Stimulated activated CD8-positive, alpha-beta memory T cell treated with anti-CD3 and anti-CD28 coated beads, Interleukin-15, amount 100 ng/mL, for 24 hours (primary cell): ENCODE data around the gene SLC1A2.

Experiments
- DNase-seq: peaks from one replicate; pipeline ENCODE4 v3.0.0-alpha.2; 2020; ENCODE audit warnings: low read depth

SLC1A2 gene

DNA sequence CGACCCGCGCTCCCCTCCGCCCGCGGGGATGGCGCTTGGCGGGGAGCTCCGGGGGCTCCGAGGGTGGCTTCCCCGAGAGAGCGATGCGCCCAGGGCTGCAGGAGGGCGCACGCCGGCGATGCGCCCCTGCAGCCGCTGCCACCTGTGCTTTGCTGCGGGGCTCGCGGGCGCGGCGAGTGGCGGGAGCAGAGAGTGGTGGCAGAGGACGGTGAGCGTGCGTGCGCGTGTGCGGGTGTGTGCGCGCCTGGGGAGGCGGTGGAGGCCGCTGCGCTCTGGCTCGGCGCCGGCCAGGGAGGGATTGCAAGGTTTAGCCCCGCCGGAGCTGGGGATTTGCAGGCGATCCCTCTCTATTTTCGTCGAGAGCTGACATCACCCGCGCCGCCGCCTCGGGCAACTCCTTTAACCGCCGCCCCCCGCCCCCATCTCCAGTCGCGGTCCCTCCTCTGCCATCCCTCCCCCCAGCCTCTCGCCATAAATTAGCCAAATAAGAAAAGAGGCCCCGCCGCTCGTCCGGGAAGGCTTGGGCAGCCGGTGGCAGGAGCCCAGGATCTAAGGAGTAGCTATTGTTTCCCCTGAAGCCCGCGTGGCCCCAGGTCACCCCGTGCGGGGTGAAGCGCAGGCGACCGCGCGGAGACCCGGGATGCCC, at the start of gene SLC1A2:
SLC1A2 (minus strand) TSS at position 375 of the 646 bp plus-strand sequence. CDS start 592 bp downstream, outside the sequence.
- no peak for DNase-seq

DNA sequence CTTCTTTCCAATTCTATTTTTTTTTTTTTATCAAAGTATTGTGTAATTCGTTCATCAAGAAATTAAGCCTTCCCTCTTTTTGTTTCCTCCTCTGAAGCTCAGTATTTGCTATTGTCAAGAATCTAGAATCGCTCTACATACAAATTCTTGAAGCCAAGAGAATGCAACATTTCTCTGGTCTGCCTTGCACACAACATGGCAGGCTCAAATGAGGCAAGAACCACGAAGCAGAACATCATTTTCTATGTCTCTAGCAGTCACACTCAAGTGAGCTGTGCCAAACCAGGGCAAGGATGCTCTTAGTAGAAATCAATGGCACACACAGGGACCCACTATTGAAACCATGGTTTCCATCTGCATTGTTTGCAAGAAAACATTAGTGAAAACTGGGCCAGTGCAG, 46.7 kb upstream of the SLC1A2 start:
- DNase-seq: no peak

DNA sequence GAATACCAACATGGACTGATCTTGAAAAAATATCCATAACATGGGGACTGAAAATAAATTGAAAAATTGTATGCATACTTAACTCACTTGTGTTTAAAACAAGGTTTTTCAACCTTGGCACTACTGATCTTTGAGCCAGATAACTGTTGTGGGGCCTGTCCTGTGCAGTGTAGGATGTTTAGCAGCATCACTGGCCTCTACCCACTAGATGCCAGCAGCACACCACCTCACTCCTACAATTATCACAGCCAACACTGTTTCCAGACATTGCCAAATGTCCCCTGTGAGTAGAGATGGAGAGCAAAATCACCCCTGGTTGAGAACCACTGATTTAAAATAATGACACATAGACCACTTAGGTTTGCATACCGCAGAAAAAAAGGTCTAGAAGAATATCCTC, 45.0 kb upstream of the SLC1A2 start:
- no peak for DNase-seq

DNA sequence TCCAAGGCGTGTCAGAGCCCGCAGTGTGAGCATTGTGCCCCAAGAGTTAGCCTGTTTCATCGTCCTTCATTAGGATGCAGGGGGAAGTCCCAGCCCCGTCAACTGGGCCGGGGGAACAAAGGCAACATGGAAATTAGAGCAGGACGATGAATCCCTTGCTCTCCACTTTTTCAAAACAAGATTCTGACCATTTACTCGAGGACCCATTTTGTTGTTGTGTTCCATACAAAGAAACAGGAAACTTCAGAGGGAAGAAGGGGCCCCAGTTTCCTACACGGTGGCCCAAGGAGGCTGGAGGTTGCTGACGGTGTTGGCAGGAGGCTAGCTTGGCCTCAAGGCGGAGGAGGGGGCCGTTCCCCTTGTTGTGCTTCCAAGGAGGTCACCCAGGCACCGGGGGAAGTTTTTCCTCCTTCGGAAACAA, 44.0 kb upstream of the SLC1A2 start:
- no peak for DNase-seq

DNA sequence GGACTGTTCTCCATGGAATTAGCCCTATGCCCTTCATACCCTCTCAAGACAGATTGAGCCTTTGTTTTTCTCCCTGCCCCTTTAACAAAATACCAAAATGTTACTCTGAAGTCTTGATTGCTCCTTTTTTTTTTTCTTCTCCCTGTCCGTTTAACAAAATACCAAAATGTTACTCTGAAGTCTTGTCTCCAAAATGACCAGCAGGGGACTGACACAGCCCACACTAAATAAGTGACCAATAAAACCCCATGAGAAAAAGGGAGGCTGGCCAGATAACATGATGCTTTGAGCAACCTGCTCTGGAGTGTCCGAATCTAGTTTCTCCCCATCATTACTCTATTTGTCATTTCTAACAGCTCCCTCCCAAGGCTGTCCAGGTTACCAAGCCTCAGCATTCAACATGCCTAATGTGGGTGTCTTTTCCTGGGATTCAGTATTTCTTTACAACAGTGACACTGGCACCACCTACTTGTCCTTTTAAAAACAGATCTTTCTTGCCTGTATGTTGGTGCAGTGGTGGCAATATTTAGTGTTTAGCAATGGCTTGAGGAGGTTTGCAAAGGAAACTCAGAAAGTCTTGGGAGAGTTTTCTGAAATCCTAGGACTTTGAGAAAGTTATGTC, 42.7 kb upstream of the SLC1A2 start:
- DNase-seq: no peak

DNA sequence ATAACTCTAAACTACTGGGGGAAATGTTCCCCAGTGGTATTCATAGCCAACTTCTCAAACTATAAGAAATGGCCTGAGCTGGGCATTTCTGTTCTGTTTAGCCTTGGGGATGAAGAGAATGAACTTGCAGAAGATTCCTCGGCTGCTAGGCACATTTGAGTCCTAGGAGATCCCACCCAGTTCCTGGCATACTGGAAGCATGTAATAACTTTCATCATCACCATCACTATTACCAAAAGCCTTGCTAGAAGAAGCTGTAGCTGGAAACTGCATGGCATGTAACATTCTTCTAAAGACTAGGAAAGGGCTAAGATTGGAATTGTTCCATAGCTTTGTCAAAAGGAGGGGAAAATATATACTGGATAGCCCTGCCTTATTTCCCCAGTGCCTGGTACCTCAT, 40.1 kb upstream of the SLC1A2 start:
- DNase-seq: no peak

DNA sequence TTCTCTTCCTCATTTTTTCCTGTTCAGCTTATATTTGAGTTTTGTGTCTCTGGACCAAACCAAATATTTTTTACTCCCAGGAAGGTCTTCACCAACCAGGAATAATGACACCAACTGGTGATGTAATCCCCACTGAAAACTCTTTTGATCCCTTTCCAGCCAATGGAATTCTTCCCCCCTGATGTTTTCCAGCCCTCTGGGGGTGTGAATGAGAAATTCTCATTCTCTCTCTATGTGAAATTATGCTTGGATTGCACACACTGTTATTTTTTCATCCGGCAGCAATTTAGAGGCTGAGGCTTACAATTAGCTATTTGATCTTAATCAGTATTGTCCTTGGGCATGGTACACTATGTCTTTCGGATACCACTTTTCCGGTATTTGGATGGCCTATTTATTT, 39.5 kb upstream of the SLC1A2 start:
- DNase-seq: no peak

DNA sequence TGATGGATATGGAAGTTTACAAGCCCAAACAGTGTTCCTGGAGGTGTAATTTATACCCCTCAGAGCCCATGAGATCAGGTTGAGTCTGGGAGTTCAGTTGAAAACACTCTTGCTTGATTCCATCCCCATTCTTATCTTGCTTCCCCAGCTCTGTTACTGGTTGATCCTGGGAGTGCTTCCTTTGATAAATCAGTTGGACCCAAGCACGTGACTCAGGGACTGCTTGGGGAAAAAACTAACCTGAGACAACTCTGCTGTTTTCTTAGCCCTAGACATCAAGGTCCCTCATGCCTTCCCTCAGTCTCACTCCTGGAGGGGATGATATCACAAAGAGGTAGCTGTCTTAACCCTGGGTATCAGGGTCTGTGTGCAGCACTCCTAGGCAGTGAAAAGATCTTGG, 35.0 kb upstream of the SLC1A2 start:
- no peak for DNase-seq

DNA sequence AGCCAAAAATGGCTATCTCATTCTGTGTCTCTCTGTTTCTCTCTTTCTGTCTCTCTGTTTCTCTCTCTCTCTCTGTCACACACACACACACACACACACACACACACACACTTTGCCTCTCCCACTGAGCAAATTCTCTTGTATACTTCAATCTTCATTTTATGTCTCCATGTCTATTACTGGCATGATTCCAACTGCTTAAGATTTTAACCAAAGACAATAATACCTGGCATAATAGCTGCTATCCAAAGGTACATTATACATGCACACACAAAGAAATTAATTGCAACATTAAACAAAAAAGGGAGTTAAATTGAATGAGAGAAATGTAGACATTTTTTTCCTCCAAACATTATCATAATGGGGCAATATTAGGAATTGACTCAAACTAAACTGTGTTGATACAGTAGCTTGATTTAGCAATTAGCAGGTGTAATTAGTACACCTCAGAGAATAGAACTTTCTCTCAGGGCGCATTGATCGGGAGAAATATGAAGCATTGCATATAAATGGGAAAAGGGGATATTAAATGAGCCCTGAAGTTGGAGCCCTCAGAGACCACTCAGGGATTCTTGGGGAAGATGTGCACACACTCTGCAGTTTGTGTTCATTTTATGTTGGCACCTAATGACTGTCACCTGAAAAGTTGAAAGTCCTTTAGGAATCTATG, 17.4 kb upstream of the SLC1A2 start:
- no peak for DNase-seq

DNA sequence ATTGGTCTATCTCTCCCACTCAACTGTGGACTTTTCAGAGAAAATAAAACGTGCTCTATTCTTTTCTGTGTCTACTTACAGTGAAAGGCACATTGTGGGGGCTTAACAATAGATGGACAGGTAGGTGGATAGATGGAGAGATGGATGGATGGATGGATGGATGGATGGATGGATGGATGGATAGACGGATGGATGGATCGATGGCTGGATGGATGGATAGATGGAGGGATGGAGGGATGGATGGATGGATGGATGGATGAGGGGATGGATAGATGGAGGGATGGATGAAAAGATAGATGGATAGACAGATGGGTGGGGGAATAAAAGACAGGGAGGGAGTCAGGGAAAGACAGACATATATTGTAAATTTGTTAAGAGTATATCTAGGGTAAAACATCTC, 14.2 kb upstream of the SLC1A2 start:
- no peak for DNase-seq

DNA sequence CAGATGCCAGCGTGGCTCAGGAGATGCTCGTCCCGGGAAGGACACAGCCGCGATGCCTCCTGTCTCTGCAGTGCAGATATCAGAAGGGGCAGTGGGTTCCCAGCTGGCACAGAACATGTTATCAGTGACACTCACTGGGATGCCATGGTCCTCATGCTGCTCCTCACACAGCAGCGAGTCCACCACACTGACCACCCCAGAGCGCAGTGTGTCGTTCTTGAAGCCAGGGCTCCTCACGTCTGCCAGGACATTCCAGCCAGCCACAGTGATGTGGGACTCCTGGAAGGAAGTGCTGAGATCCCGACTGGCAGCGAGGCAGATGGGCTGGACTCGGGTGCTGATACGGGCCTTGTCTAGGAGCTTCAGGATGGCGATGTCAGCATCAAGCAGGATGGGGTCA, 13.1 kb upstream of the SLC1A2 start:
- DNase-seq: no peak

DNA sequence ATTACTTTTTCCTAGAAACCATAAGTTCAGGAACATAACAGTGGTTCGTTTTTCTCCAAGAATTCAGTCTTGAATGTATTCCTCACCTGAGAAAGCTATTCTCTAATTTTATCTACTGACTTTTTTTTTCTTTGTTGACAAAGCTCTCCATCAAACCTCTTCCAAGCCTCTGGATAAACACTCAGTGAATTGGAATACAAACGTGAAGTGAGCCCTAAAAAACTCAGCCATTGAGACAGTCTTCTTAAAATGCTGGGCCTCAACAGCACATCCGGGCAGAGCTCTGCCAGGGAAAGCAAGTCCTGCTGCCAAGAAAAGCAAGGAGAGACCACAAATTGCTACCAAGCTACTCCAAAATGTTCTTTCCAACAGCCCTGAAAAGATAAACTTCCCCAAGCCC, 7.7 kb upstream of the SLC1A2 start:
- DNase-seq: no peak

DNA sequence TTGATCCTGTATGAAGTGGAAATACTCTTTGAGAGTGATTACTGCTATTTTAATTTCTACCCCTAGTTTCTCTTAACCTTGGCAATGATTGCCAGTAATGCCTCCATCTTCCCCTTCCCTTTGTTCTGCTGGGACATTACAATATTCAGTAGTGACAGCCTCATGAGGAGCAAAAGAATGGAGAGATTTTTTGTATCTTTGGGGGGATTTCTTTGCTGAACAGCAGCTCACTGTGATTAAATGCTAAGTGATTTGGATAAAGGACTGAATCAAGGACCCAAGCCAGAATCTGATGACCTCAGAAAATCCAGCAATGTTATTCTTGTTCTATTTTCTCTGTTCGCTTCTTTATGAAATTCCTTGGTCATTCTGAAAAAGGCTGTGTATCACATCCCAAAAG, 7.0 kb upstream of the SLC1A2 start:
- no peak for DNase-seq

DNA sequence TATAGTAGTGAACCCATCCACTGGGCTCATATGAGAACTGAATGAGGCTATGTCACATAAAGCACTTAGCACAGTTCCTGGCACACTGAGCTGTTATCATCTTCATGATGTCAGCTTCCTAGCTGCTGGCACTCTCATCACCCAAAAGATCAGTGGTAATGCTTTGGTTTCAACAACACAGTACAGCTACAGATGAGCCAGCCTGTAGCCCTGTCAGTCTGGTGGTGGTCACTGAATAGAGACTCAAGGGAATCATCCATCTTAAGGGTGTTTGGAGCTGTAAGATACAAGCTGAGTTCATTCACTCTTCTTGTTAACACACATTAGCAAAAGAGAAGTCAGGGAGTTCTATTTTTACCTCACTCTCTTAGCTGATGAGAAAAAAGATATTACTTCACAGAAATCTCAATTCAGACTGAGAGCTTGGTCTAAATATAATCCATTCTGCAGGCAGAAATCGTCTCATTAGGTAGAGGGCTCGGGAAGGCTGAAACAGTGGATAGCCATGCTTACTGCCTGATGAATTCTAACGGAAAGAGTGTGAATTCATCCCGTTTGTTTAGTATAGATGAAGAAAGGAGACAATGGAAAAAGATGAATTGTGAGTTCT, 6.3 kb upstream of the SLC1A2 start:
- DNase-seq: no peak

DNA sequence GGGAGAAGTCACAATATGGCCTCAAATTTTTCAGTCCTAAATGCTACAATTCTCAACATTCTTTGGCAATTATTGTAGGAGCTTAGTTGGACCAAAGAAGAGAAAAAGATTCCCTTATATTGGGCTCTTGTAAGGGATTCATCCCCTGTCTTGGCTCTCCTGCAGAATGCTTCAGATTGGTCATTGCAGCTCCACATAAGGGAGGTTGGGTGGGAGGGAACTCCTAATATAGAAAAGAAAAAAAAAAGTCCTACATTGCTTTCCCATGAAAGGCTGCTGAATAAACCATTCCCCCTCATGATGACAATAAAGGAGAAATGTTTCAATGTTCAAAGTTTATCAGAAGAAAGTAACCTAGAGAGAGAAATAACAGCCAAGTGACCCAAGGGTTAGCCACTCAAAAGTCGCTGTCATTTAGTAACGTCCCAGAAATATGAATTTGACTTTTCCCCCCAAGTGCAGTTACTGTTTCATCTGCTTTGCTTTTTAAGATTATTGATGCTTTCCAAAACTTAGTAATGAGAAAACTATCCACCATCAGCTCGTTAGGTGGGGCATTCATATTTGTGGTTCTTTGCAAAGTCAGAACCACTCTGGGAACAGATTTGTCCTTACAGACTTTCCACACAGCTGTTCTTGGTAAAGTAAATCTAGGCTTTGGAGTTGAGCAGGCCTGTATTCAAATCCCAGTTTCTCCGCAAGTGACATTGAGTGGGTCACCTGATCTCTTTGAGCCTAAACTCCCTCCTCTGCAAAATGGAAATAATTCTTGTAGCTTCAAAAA, 5.0 kb upstream of the SLC1A2 start:
- no peak for DNase-seq

DNA sequence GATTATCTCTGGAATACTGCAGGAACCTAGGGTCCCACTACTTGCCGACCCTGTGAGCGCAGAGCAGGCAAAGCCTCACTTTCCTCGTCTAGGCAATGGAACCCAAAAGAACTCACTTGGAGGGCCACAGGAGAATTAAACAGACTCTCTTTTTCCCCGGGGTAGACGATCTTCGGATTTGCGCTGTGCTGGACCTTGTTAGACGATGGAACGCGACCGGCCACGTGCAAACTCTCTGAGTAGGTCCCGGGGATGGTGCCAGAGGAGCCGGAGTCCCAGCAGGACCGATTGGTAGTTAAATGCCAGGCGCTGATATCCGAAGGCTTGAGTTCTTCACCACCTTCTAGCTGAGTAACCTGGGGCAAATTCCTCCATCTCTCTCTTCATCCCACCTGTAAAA, 1.0 kb upstream of the SLC1A2 start:
- no peak for DNase-seq

DNA sequence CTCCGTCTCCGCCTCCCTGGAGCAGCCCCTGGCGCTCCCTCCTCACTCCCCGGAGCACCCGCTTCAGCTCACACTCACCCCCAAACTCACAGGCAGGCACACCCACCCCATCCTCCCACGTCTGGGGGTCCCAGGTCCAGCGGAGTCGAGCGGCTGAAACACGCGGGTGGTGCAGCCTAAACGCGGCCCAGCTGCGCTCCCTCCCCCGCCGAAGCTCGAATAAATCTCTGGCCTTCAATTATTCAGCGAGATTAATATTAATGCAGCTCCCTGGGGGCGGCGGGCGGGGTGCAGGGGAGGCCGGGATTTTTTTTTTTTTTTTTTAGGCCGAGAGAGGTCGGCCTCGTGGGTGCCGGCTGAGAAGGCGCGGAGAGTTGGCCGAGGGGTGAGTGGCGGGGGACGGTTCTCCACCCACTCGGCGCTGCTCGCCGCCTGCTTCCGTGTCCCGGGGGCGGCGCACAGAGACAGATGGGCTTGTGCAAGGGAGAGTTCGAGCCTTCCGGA, 524 bp upstream of the SLC1A2 start:
- DNase-seq: no peak

DNA sequence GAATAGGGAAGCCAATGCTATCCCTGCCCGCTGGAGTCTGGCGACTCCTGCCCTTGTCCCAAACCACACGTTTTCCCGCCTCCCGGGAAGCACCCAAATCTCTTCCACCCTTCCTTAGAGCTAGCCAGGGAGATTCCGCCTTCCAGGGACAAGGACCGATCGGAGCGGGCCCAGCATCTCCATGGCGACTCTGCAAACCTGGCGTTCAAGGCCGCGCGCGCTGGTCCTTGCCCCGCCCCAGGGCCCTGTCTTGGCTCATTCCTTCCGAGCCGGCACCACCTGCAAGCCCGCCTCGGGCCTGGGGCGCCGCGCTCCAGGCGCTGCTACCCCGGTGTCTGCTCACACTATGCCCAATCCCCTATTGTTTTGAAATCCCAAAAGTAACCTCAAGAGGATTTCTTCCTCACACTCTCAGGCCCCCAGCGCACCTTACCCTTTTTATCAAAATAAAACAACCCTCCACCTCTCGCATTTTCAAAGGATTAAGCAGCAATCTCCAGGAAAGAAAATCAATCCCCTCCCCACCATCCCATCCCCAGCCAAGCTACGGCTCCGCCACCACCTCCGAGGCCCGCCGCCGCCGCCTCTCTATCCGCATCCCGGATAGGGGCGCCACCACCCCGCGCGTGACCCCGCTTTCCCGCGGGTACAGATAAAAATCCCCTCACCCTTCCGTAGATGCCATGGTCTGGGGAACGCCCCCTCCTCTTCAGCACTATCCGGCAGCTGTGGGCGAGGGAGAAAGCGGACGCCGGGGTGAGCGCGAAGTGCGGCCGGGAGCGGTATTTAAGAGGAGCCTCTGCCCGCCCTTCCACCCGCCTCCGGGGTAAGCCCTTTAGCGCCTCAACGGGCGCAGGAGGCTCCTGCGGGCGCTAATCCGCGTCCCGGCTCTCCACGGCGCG, 825 bp downstream of the SLC1A2 start:
- DNase-seq: no peak

DNA sequence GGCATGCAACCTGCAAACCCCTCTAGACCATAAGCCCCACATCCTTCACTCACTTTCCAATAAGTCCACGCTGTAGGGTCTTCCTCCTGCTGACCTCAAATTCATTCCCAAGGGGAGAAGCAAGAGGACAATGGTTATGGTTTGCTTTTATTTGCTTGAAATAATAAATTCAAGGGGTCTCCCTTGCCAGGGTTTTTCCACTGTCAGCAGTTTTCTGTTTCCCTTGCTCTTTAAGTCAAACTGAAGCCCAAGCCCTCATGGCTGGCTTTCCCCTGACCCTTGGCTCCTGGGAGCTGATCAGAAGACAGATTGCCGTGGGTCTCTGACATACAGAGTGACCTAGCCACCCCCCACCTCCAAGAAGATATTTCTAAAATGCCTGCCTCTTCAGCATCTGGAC, 3.9 kb downstream of the SLC1A2 start:
- no peak for DNase-seq

DNA sequence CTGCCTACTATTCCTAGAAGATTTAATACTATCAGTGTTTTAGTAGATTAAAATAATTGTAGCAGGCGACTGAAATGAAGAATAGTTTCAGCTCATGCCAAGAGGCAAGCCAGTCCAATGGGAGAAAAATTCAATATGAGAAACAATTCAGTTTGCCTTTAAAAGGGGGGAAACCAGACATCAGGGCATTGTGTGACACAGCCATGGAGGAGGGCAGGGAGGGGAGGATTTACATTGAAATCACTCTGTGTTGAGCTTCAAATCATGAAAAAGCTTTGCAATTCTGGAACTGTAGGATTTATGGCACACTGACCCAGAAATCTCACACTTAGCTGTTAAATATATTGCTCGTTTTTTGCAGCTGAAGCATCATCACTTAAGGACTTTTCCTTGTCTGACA, 4.6 kb downstream of the SLC1A2 start:
- DNase-seq: no peak

DNA sequence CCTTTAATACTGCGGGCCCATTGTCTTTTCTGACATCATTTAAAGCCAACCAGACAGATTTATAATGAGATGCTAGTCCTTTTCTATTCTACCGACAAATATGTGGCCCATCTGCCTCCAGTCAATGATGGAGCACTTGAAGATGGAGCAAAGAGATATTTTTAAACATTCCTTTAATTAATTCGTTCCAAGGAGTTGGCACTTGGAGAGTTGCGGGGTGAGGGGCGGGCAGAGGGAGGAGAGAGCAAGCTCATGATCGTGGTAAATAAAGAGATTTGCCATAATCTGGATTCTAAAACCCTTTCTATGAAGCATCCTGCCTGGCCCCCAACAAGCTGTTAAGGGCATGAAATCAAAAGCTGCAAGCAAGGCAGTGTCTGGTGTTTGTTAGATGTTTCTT, 5.0 kb downstream of the SLC1A2 start:
- no peak for DNase-seq
